Measurements from ENCODE around the gene UEVLD. TPM values are rescaled to one million over a fixed set of nuclear protein-coding genes. Genes with fewer than 3 reads are reported as not detected.
A peak's percentile ranks its signal among the peaks of the same experiment; 100 is the strongest.

The UEVLD gene
- total RNA-seq, 1 donor from 2014 or later: 15.7 TPM

DNA sequence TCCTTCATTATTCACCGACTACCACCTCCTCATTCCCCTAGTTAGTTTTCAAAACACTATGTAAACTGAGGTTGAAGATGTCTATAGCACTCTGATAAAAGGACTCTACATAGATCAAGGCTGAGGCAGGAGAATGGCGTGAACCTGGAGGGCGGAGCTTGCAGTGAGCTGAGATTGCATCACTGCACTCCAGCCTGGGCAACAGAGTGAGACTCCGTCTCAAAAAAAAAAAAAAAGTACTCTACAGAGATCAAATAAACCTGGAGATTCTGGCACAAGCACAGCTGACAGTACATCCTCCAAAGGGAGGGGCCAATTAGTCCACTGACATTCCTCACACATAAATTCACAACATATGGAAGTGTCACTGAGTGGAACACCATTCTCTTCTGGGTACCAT, 92.8 kb downstream of the UEVLD start:
- Mint-ChIP-seq H3K9me3 (no peaks in the 10 kb centered on the region), H3K4me1 (ENCODE audit: unreplicated experiment) (peaks cover 8% of the 10 kb centered on the region), H3K4me3 (no peak overlapping the region), H3K27me3 (no peaks in the 10 kb centered on the region), H3K27ac (peak overlapping the region; percentile 15), H3K36me3 (peaks cover 23% of the 10 kb centered on the region)
- TF ChIP-seq, protein P1, sequence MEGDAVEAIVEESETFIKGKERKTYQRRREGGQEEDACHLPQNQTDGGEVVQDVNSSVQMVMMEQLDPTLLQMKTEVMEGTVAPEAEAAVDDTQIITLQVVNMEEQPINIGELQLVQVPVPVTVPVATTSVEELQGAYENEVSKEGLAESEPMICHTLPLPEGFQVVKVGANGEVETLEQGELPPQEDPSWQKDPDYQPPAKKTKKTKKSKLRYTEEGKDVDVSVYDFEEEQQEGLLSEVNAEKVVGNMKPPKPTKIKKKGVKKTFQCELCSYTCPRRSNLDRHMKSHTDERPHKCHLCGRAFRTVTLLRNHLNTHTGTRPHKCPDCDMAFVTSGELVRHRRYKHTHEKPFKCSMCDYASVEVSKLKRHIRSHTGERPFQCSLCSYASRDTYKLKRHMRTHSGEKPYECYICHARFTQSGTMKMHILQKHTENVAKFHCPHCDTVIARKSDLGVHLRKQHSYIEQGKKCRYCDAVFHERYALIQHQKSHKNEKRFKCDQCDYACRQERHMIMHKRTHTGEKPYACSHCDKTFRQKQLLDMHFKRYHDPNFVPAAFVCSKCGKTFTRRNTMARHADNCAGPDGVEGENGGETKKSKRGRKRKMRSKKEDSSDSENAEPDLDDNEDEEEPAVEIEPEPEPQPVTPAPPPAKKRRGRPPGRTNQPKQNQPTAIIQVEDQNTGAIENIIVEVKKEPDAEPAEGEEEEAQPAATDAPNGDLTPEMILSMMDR (conservative IDR thresholded peaks at IDR 0.05): no peak
- DNase-seq (ENCODE audit: extremely low spot score, unreplicated experiment): no peak

DNA sequence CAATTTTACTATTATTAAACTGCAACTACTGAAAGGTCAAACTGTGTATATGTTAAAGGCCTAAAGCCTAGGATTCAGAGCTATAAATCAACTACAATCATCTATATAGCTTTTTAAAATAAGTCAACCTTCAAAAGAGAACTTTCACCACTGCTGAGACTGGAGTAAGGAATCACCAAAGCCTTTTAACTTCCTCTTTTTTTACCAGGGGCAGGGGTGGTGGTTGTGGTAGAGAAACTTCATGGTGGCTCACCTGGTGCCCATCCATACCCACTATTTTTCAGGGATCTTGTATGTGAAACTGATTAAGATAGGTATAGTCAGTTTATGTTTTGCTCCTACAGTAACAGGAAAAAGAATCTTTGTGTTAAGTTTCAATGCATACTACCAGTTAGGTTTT, 93.3 kb downstream of the UEVLD start:
- no peak for DNase-seq (ENCODE audit: extremely low spot score, unreplicated experiment)
- Mint-ChIP-seq H3K4me1 (ENCODE audit: unreplicated experiment) (peaks cover 13% of the 10 kb centered on the region), H3K36me3 (peaks cover 23% of the 10 kb centered on the region), H3K4me3 (no peak overlapping the region), H3K27ac (no peak overlapping the region), H3K27me3 (no peaks in the 10 kb centered on the region), H3K9me3 (no peaks in the 10 kb centered on the region)
- TF ChIP-seq, protein P1 (conservative IDR thresholded peaks at IDR 0.05): no peak

DNA sequence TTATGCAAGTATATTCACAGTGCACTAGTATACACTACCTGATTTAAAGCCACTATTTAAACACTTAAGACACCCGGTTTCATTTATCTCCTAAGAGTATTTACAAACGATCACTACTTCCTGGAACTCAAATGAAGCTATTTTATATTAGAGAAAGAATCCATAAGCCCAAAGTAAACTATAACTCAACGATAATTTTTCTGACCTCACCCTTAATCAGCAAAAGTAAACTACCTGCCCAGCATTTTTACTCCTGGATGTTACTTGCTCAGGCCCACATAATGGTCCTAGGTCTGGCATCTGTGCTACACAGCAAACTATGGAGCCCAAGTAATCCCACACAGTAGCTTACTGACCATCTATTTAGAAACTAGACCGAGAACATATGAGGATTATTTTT, 95.2 kb downstream of the UEVLD start:
- Mint-ChIP-seq H3K9me3 (no peaks in the 10 kb centered on the region), H3K4me1 (ENCODE audit: unreplicated experiment) (peaks cover 16% of the 10 kb centered on the region), H3K36me3 (peaks cover 18% of the 10 kb centered on the region), H3K4me3 (no peak overlapping the region), H3K27me3 (no peaks in the 10 kb centered on the region), H3K27ac (peak overlapping the region; percentile 14)
- TF ChIP-seq, protein P1 (conservative IDR thresholded peaks at IDR 0.05): no peak
- no peak for DNase-seq (ENCODE audit: extremely low spot score, unreplicated experiment)

DNA sequence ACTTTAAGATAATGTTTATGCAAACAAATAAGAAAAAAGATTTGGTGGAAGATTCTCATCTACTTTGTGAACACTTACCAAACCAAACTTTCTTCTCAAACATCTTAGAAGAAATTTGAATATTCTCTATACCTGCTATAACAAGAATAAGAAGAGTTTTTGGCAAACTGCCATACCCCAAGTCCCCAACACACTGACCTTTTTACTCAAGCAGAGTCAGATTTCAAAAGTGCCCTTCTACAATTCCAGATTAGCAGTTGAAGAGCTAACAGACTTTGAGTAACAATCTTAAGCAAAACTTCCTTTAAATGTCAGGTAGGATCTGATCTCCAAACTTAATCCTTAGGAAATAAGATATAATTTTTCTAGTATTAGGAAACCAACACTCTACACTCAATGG, 95.6 kb downstream of the UEVLD start:
- TF ChIP-seq, protein P1 (conservative IDR thresholded peaks at IDR 0.05): no peak
- no peaks in the 10 kb centered on the region for H3K9me3 Mint-ChIP-seq
- H3K36me3 Mint-ChIP-seq: peaks cover 19% of the 10 kb centered on the region
- no peak overlapping the region for H3K4me3 Mint-ChIP-seq
- H3K27me3 Mint-ChIP-seq: no peaks in the 10 kb centered on the region
- H3K27ac Mint-ChIP-seq: peak overlapping the region; percentile 14
- DNase-seq (ENCODE audit: extremely low spot score, unreplicated experiment): no peak
- H3K4me1 Mint-ChIP-seq (ENCODE audit: unreplicated experiment): peaks cover 16% of the 10 kb centered on the region

DNA sequence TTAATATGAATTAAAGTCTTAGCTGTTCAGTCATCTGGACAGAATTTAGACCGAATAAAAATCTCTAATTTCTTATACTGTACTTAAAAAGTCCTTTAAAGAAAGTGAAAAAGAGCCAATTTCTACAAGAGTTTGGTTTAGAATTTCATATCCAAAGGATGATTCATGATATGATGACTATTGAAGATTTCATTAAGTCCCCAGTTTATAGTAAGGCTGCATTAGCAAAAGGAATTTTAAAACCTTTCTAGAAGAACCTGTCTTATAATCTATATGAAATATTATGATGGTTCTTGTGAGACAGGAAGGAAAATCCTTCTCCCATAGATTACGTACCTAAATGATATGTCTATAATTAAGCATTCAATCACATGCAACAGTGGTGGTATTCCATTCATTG, 96.6 kb downstream of the UEVLD start:
- H3K27me3 Mint-ChIP-seq: no peaks in the 10 kb centered on the region
- TF ChIP-seq, protein P1 (conservative IDR thresholded peaks at IDR 0.05): no peak
- H3K4me1 Mint-ChIP-seq (ENCODE audit: unreplicated experiment): peaks cover 16% of the 10 kb centered on the region
- H3K36me3 Mint-ChIP-seq: peaks cover 19% of the 10 kb centered on the region
- no peaks in the 10 kb centered on the region for H3K9me3 Mint-ChIP-seq
- no peak for DNase-seq (ENCODE audit: extremely low spot score, unreplicated experiment)
- H3K27ac Mint-ChIP-seq: no peak overlapping the region
- H3K4me3 Mint-ChIP-seq: no peak overlapping the region

Measured in type B pancreatic cell (in vitro differentiated cells).